AG04450 (cell line): Measurements from ENCODE around the gene C16orf89. TPM values are rescaled to one million over a fixed set of nuclear protein-coding genes. Genes with fewer than 3 reads are reported as not detected.
"Not testable (repeated sequence)": the region's sequence is repeated elsewhere in the genome, so short reads cannot be mapped to it uniquely, and the experiment has no call there.

Source experiments
- CTCF ChIA-PET: fragments of 300-600, 350-600 bp; formaldehyde crosslinking; extraction: SDS; loops from one replicate; lab custom pipeline; 2022; ENCODE audit warnings: antibody characterized with exemption, inconsistent platforms; lab: Charles Lee
- POLR2A ChIA-PET: fragments of 350-600 bp; formaldehyde crosslinking; extraction: SDS; loops from one replicate; lab custom pipeline; 2021; ENCODE audit warnings: antibody characterized with exemption, inconsistent platforms; lab: Yijun Ruan, JAX
- DNase-seq: peaks from one replicate; pipeline ENCODE4 v3.0.0-alpha.2; 2011; ENCODE audit warnings: low read depth, low spot score
- H3K27ac ChIP-seq: one replicate; pipeline ENCODE4 v1.5.1; 2012; ENCODE audit warnings: low read depth, low read length, control low read depth
- H3K27me3 ChIP-seq: one replicate; pipeline ENCODE4 v1.6.0; 2012; ENCODE audit warnings: low read length; ENCODE audit not compliant: control insufficient read depth, insufficient read depth
- H3K4me3 ChIP-seq: 2 replicates; pipeline ENCODE4 v1.5.1; 2011; ENCODE audit warnings: mild to moderate bottlenecking, low read depth, low read length, control low read depth
- H3K9me3 ChIP-seq: 2 replicates; pipeline ENCODE4 v1.5.1; 2012; ENCODE audit warnings: low read length; ENCODE audit not compliant: control insufficient read depth, insufficient read depth
- CTCF ChIP-seq: IDR thresholded peaks from 2 replicates; pipeline ENCODE4 v1.5.1; 2011; ENCODE audit warnings: low read depth, low read length, control low read depth, inconsistent platforms
- polyA plus RNA-seq: library from polyadenylated mRNA; depleted of rRNA; stranded (reverse); fragments of >200 nt; gene quantifications from 2 replicates; pipeline ENCODE4 v1.2.3, GENCODE V29; 2011

The C16orf89 gene
- polyA plus RNA-seq, 1 experiment: 1.3 TPM

DNA sequence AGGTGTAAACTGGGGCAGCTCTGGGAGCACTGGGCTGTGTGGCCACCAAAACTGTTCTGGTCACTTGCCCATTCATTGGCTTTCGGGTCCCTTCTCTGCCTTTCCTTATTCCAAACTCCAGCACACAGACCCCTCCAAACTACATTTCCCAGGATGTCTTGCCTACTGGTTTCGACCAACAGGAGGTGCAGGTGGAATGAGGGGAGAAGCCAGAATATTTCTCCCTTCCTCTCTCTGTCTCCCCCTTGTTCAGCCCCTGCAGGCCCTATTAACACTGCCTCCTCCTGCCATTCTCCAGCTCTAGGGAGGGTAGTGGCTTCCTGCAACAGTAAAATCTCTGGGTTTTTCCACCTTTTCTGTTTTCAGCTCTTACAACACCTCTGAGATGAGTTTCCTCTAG, 18.8 kb downstream of the C16orf89 start:
- H3K27me3 ChIP-seq: peaks cover 10% of the 10 kb centered on the region
- H3K27ac ChIP-seq: no peak overlapping the region
- ChIA-PET CTCF (interaction anchor here (1.5 kb wide), 1 partner anchor 22 kb away, joined by 3 read pairs; no protein-coding TSS in a partner anchor), POLR2A (no interaction called here)
- no peaks in the 10 kb centered on the region for H3K9me3 ChIP-seq
- no peak overlapping the region for H3K4me3 ChIP-seq
- no peak for DNase-seq
- TF ChIP-seq CTCF: no peak

- no peak for DNase-seq
- Histone ChIP-seq H3K27me3 (peaks cover 12% of the 10 kb centered on the region), H3K9me3 (no peaks in the 10 kb centered on the region), H3K27ac (no peak overlapping the region), H3K4me3 (no peak overlapping the region)
- TF ChIP-seq CTCF: no peak
- CTCF ChIA-PET: no interaction called here
- POLR2A ChIA-PET: no interaction called here
Observed at GRCh38 chr16:5045499-5046115, 20.1 kb downstream of the C16orf89 start.

- H3K4me3 ChIP-seq, DNase-seq, POLR2A ChIA-PET, CTCF ChIA-PET, H3K27me3 ChIP-seq, H3K9me3 ChIP-seq, H3K27ac ChIP-seq: not testable (repeated sequence)
Observed at GRCh38 chr16:5044581-5044980, 21.2 kb downstream of the C16orf89 start.

DNA sequence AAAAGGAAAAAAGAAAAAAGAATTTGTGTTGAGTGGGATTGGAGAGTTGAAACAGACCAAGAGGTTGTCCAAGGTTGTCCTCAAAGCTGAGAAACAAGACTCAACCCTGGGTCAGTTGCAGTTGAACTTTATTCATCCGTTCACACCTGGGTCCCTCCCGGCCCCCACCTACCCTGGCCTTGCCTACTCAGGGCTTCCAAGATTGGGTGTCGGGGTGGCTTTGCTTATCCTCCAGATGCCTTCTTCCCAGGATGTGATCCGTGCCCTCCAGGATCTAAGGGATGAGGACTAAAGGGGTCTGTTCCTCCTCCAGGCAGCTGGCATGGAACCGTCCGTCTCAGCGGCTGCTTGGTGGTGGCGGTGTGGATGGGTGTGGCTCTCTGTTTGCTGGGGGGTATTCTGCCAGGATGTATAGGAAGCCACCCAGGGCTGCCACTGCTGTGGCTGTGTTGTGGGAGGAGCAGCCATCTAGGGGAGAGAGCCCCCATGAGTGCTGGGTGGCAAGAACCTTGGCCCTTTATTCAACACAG, 21.7 kb downstream of the C16orf89 start:
- Histone ChIP-seq H3K9me3 (no peaks in the 10 kb centered on the region), H3K4me3 (no peak overlapping the region), H3K27me3 (peaks cover 9% of the 10 kb centered on the region), H3K27ac (no peak overlapping the region)
- ChIA-PET POLR2A (no interaction called here), CTCF (no interaction called here)
- DNase-seq: no peak
- TF ChIP-seq CTCF: no peak

GRCh38 chr16:5042574-5043171, 23.1 kb downstream of the C16orf89 start:
- no peak for DNase-seq
- peaks cover 5% of the 10 kb centered on the region for H3K27me3 ChIP-seq
- POLR2A ChIA-PET: no interaction called here
- TF ChIP-seq CTCF: no peak
- CTCF ChIA-PET: no interaction called here
- no peak overlapping the region for H3K4me3 ChIP-seq
- H3K9me3 ChIP-seq: no peaks in the 10 kb centered on the region
- H3K27ac ChIP-seq: no peak overlapping the region
